ENCODE results near the gene SSR4.
"Not testable (repeated sequence)": the region's sequence is repeated elsewhere in the genome, so short reads cannot be mapped to it uniquely, and the experiment has no call there.

The SSR4 gene

GRCh38 chrX:153794018-153794896, at the start of gene SSR4, which contains the start of gene IDH3G:
TSS of gene SSR4 (plus strand) at chrX:153794668. CDS start at chrX:153794688, 20 bp downstream.
TSS of gene IDH3G (minus strand) at chrX:153794375. CDS start at chrX:153794326, 49 bp downstream.
- DNase-seq, result peak; percentile 95

- not testable (repeated sequence) for DNase-seq
These were observed 49.4 kb upstream of the SSR4 start for GRCh38 chrX:153745067-153745433.

GRCh38 chrX:153746359-153746758, 48.1 kb upstream of the SSR4 start:
- no peak for DNase-seq

- not testable (repeated sequence) for DNase-seq
These were observed 47.5 kb upstream of the SSR4 start for GRCh38 chrX:153746991-153747390.

- DNase-seq, result not testable (repeated sequence)
These were observed 45.5 kb upstream of the SSR4 start for GRCh38 chrX:153749017-153749416.

GRCh38 chrX:153750127-153750774, 44.2 kb upstream of the SSR4 start:
- no peak for DNase-seq

- no peak for DNase-seq
These were observed 39.3 kb upstream of the SSR4 start for GRCh38 chrX:153755136-153755535.

- no peak for DNase-seq
These were observed 32.6 kb upstream of the SSR4 start for GRCh38 chrX:153761863-153762262.

GRCh38 chrX:153762626-153763173, 31.8 kb upstream of the SSR4 start:
- DNase-seq, result no peak

- no peak for DNase-seq
These were observed 31.1 kb upstream of the SSR4 start for GRCh38 chrX:153763298-153763932.

GRCh38 chrX:153763989-153764755, 30.3 kb upstream of the SSR4 start, which contains the start of gene PLXNB3:
TSS of gene PLXNB3 (plus strand) at chrX:153764249. CDS start at chrX:153765536, 1,287 bp downstream.
- DNase-seq, result peak; percentile 76

- DNase-seq, result no peak
These were observed 29.7 kb upstream of the SSR4 start for GRCh38 chrX:153764786-153765137.

GRCh38 chrX:153765138-153766079, 29.1 kb upstream of the SSR4 start:
- no peak for DNase-seq

- no peak for DNase-seq
These were observed 28.2 kb upstream of the SSR4 start for GRCh38 chrX:153766098-153766817.

- no peak for DNase-seq
These were observed 27.4 kb upstream of the SSR4 start for GRCh38 chrX:153766871-153767673.

- DNase-seq, result no peak
These were observed 26.8 kb upstream of the SSR4 start for GRCh38 chrX:153767674-153768055.

- DNase-seq, result no peak
These were observed 25.9 kb upstream of the SSR4 start for GRCh38 chrX:153768311-153769157.

- DNase-seq, result no peak
These were observed 25.2 kb upstream of the SSR4 start for GRCh38 chrX:153769158-153769864.
